Measurements from ENCODE around the gene ETV6.

DNA sequence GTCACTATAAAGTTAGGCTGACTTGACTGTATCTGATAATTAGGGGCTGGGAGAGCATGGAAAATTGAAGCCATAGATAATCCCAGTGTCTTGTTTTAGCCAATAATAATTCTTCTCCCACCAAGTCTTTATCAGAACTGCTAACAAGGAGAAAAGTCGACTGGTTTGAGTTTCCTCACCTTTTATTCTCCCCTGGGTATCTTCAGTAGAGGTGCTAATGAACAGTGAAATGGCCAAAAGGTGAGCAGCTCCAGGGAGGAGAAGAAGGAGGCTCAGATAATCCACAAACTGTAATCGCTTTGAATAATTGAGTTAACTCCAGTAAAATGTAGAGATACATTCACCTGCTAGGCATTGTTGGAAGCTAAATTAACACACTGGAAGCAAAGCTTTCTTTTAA is 72.6 kb downstream of the ETV6 start:
- TF ChIP-seq, protein P1, sequence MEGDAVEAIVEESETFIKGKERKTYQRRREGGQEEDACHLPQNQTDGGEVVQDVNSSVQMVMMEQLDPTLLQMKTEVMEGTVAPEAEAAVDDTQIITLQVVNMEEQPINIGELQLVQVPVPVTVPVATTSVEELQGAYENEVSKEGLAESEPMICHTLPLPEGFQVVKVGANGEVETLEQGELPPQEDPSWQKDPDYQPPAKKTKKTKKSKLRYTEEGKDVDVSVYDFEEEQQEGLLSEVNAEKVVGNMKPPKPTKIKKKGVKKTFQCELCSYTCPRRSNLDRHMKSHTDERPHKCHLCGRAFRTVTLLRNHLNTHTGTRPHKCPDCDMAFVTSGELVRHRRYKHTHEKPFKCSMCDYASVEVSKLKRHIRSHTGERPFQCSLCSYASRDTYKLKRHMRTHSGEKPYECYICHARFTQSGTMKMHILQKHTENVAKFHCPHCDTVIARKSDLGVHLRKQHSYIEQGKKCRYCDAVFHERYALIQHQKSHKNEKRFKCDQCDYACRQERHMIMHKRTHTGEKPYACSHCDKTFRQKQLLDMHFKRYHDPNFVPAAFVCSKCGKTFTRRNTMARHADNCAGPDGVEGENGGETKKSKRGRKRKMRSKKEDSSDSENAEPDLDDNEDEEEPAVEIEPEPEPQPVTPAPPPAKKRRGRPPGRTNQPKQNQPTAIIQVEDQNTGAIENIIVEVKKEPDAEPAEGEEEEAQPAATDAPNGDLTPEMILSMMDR (IDR thresholded peaks at IDR 0.05) = no peak
- TF ChIP-seq REST (IDR thresholded peaks at IDR 0.05) (no peak), MAFK (IDR thresholded peaks at IDR 0.05; ENCODE audit: partially characterized antibody) (no peak), PHF8 (IDR thresholded peaks at IDR 0.05; ENCODE audit: borderline replicate concordance, low read depth) (no peak), POLR2A (IDR thresholded peaks at IDR 0.05; ENCODE audit: low read length) (no peak), MAZ (IDR thresholded peaks at IDR 0.05; ENCODE audit: borderline replicate concordance, low read depth, low read length) (no peak), MYC (IDR thresholded peaks at IDR 0.05; ENCODE audit: borderline replicate concordance, low read length) (no peak)
- TF ChIP-seq, protein P2, sequence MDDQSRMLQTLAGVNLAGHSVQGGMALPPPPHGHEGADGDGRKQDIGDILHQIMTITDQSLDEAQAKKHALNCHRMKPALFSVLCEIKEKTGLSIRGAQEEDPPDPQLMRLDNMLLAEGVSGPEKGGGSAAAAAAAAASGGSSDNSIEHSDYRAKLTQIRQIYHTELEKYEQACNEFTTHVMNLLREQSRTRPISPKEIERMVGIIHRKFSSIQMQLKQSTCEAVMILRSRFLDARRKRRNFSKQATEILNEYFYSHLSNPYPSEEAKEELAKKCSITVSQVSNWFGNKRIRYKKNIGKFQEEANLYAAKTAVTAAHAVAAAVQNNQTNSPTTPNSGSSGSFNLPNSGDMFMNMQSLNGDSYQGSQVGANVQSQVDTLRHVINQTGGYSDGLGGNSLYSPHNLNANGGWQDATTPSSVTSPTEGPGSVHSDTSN (IDR thresholded peaks at IDR 0.05) = no peak
- TF ChIP-seq, protein P3, sequence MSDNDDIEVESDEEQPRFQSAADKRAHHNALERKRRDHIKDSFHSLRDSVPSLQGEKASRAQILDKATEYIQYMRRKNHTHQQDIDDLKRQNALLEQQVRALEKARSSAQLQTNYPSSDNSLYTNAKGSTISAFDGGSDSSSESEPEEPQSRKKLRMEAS (IDR thresholded peaks at IDR 0.05) = no peak

Data from A549 (cell line).